ENCODE measurements around the gene ERAL1. TPM values are rescaled to one million over a fixed set of nuclear protein-coding genes. Genes with fewer than 3 reads are reported as not detected.

ERAL1 gene
- total and polyA plus RNA-seq, 2 of the 13 experiments (the other 11 are each of a cell fraction or from before 2014, with no cell fraction given), result 46.9 to 72.2 TPM

DNA sequence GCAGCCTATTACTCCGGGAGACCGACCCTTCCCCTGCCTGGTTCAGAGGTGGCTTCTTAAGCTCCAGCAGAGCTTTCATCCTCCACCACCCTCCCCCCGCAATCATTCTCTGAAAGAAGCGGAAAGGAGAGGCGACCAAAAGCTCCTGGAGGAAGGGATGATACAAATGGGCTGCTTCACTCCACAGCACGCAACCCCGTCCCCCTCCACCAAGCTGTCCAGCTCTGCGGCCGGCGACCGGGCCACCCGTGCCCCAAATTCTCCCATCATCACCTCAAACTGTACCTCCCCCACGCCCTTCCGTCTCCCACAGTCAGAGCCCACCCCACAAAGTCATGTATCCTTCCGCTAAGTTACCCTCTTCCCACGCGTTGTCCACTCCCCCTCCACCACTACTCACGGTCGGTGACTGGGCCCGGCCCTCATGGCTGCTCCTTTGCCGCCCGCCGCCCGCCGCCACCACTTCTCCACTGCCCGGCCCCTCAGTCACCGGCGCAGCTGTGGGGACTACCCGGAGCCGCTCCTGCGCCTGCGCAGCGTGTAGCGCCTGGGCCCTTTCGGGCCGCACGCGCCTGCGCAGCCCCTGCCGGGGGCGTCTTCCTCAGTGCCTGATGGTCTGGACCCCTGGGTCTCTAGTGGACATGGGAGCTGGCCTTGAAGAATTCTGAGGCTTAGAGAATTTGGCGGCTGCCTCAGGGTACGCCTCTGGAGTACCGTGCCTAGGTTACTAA is 12.4 kb upstream of the ERAL1 start, which contains the start of gene FAM222B (continued):
- TF ChIP-seq BORCS8-MEF2B (CRISPR knock-in tag; IDR thresholded peaks at IDR 0.05) (peak; percentile 66), HNRNPLL (IDR thresholded peaks at IDR 0.05; ENCODE audit: low read depth, low read length, poor library complexity, severe bottlenecking) (peak; percentile 93), ZNF891 (CRISPR knock-in tag; IDR thresholded peaks at IDR 0.05) (peak; percentile 25; the same call in 1 of the 2 replicates), PRPF4 (IDR thresholded peaks at IDR 0.05; ENCODE audit: low read depth, low read length, poor library complexity, severe bottlenecking) (no peak), ZNF260 (CRISPR knock-in tag; IDR thresholded peaks at IDR 0.05; ENCODE audit: borderline replicate concordance, low read depth) (no peak), ZBTB42 (CRISPR knock-in tag; IDR thresholded peaks at IDR 0.05) (peak; percentile 37; the same call in 1 of the 2 replicates), ZNF264 (CRISPR knock-in tag; IDR thresholded peaks at IDR 0.05) (no peak), HDAC1 (CRISPR knock-in tag; IDR thresholded peaks at IDR 0.05) (peak; percentile 55; the same call in 1 of the 2 replicates), ZNF350 (CRISPR knock-in tag; IDR thresholded peaks at IDR 0.05; ENCODE audit: borderline replicate concordance, low read depth) (peak; percentile 59; the same call in 1 of the 2 replicates), THAP9 (CRISPR knock-in tag; IDR thresholded peaks at IDR 0.05; ENCODE audit: borderline replicate concordance) (peak; percentile 43; the same call in 1 of the 2 replicates), ARID2 (CRISPR knock-in tag; IDR thresholded peaks at IDR 0.05; ENCODE audit: borderline replicate concordance) (no peak; the same call in 1 of the 2 replicates), ZNF556 (CRISPR knock-in tag; IDR thresholded peaks at IDR 0.05; ENCODE audit: borderline replicate concordance) (peak; percentile 70; the same call in 1 of the 2 replicates), ZFX (CRISPR knock-in tag; IDR thresholded peaks at IDR 0.05; ENCODE audit: low read depth) (peak; percentile 79), HOXA5 (CRISPR knock-in tag; IDR thresholded peaks at IDR 0.05) (peak; percentile 66; the same call in 1 of the 2 replicates), TFDP2 (CRISPR knock-in tag; IDR thresholded peaks at IDR 0.05) (0 out of 2 replicates have a peak, but pooled peaks have one; percentile 37), ZNF713 (CRISPR knock-in tag; IDR thresholded peaks at IDR 0.05) (0 out of 2 replicates have a peak, but pooled peaks have one; percentile 24), GABPB1 (CRISPR knock-in tag; IDR thresholded peaks at IDR 0.05) (peak; percentile 54; the same call in 1 of the 2 replicates), CSRNP2 (CRISPR knock-in tag; conservative IDR thresholded peaks at IDR 0.05; ENCODE audit: low read depth) (no peak), ZNF329 (CRISPR knock-in tag; IDR thresholded peaks at IDR 0.05; ENCODE audit: low read depth) (0 out of 2 replicates have a peak, but pooled peaks have one; percentile 56), ARNT2 (CRISPR knock-in tag; IDR thresholded peaks at IDR 0.05; ENCODE audit: low read depth) (peak; percentile 56; the same call in 1 of the 2 replicates), ZFY (CRISPR knock-in tag; IDR thresholded peaks at IDR 0.05) (peak; percentile 69), HOXA3 (CRISPR knock-in tag; IDR thresholded peaks at IDR 0.05) (peak; percentile 25; the same call in 1 of the 2 replicates), SMAD1 (CRISPR knock-in tag; IDR thresholded peaks at IDR 0.05; ENCODE audit: borderline replicate concordance, low read depth) (0 out of 2 replicates have a peak, but pooled peaks have one; percentile 51), KAT8 (CRISPR knock-in tag; IDR thresholded peaks at IDR 0.05) (0 out of 2 replicates have a peak, but pooled peaks have one; percentile 55)

Data from HepG2 (cell line).